Panc1 (cell line): Measurements from ENCODE around the gene RIOK2.
"Not testable (repeated sequence)": the region's sequence is repeated elsewhere in the genome, so short reads cannot be mapped to it uniquely, and the experiment has no call there.

Experiments
- CTCF ChIP-seq: fragments of 450-650 bp; IDR thresholded peaks from 2 replicates; pipeline ENCODE4 v1.5.1; 2017; ENCODE audit warnings: mild to moderate bottlenecking
- POLR2AphosphoS5 ChIP-seq: IDR thresholded peaks from 2 replicates; pipeline ENCODE4 v1.6.1; 2012; ENCODE audit warnings: mild to moderate bottlenecking, low read depth, low read length, moderate library complexity
- REST ChIP-seq, 2 experiments: IDR thresholded peaks; 2 replicates each; pipeline ENCODE4 v1.6.1; 2011 to 2012; ENCODE audit warnings: low read depth in 2 of 2, control low read depth in 1 of 2, low read length in 1 of 2, mild to moderate bottlenecking in 1 of 2, moderate library complexity in 1 of 2; ENCODE audit not compliant: insufficient read depth in 1 of 2
- SIN3A ChIP-seq: IDR thresholded peaks from 2 replicates; pipeline ENCODE4 v1.6.1; 2012; ENCODE audit warnings: low read depth, mild to moderate bottlenecking, low read length, moderate library complexity, borderline replicate concordance; ENCODE audit not compliant: insufficient read depth
- TCF7L2 ChIP-seq: IDR thresholded peaks from 2 replicates; pipeline ENCODE4 v1.6.1; 2011; ENCODE audit warnings: mild to moderate bottlenecking, low read depth, low read length, inconsistent platforms

GRCh38 chr5:97189523-97189922 lies 6.5 kb upstream of the RIOK2 start:
- TF ChIP-seq CTCF; POLR2AphosphoS5; SIN3A; TCF7L2; REST (IDR thresholded peaks at IDR 0.05; ENCODE audit: insufficient read depth in 1 of 2, low read depth in 2 of 2, low read length in 1 of 2): not testable (repeated sequence)
